DND-41 (cell line): ENCODE results near the gene SCTR.
A peak's percentile ranks its signal among the peaks of the same experiment; 100 is the strongest.

Source experiments
- ATAC-seq: fragments of 200-7000 bp; cut with Tn5 transposase; 3 replicates; pipeline ENCODE4 v1.9.1; 2021; ENCODE audit warnings: low read depth; ENCODE audit not compliant: insufficient read depth
- DNase-seq: peaks from one replicate; pipeline ENCODE4 v3.0.0-alpha.2; 2020
- H2AFZ ChIP-seq: 2 replicates; pipeline ENCODE4 v1.6.0; 2012; ENCODE audit warnings: low read depth, low read length
- H3K27ac ChIP-seq: 2 replicates; pipeline ENCODE4 v1.5.1; 2012; ENCODE audit warnings: low read length, inconsistent platforms
- H3K27me3 ChIP-seq: fragments of 200-600 bp; sonication (generic); 2 replicates; pipeline ENCODE4 v1.6.0; 2012; ENCODE audit warnings: low read length, mild to moderate bottlenecking, inconsistent platforms; ENCODE audit not compliant: insufficient read depth, poor library complexity
- H3K36me3 ChIP-seq: 2 replicates; pipeline ENCODE4 v1.5.1; 2012; ENCODE audit warnings: low read length, inconsistent platforms; ENCODE audit not compliant: insufficient read depth
- H3K4me1 ChIP-seq: 2 replicates; pipeline ENCODE4 v1.5.1; 2012; ENCODE audit warnings: mild to moderate bottlenecking, low read length; ENCODE audit not compliant: insufficient read depth
- H3K4me2 ChIP-seq: 2 replicates; pipeline ENCODE4 v1.6.0; 2012; ENCODE audit warnings: mild to moderate bottlenecking, moderate library complexity, low read length, inconsistent platforms; ENCODE audit not compliant: insufficient read depth
- H3K4me3 ChIP-seq, 2 experiments: fragments of 200-600 bp in 1 of 2; shearing (Covaris generic) in 1 of 2; 2 replicates each; pipeline ENCODE4 v1.5.1; 2012 to 2016; ENCODE audit warnings: inconsistent platforms in 2 of 2, low read length in 2 of 2, mild to moderate bottlenecking in 2 of 2, low read depth in 1 of 2, moderate library complexity in 1 of 2
- H3K79me2 ChIP-seq: 2 replicates; pipeline ENCODE4 v1.6.0; 2012; ENCODE audit warnings: low read length, inconsistent platforms; ENCODE audit not compliant: insufficient read depth
- H3K9ac ChIP-seq: 2 replicates; pipeline ENCODE4 v1.6.0; 2012; ENCODE audit warnings: low read depth, mild to moderate bottlenecking, inconsistent platforms, low read length, moderate library complexity
- H3K9me3 ChIP-seq: 2 replicates; pipeline ENCODE4 v1.5.1; 2012; ENCODE audit warnings: low read length, moderate library complexity, mild to moderate bottlenecking, inconsistent platforms; ENCODE audit not compliant: insufficient read depth, severe bottlenecking
- H4K20me1 ChIP-seq: 2 replicates; pipeline ENCODE4 v1.6.0; 2012; ENCODE audit warnings: low read length; ENCODE audit not compliant: insufficient read depth
- EZH2 ChIP-seq: IDR thresholded peaks from 3 replicates; pipeline ENCODE4 v1.6.1; 2012; ENCODE audit warnings: borderline replicate concordance, low read depth, mild to moderate bottlenecking, moderate library complexity, low read length, inconsistent platforms; ENCODE audit not compliant: severe bottlenecking
- TF ChIP-seq, protein P1 (sequence below): IDR thresholded peaks from 2 replicates; pipeline ENCODE4 v1.5.1; 2012; ENCODE audit warnings: borderline replicate concordance, low read length, moderate library complexity, mild to moderate bottlenecking; ENCODE audit not compliant: poor library complexity, severe bottlenecking; ENCODE audit errors: extremely low read depth

Gene SCTR

GRCh38 chr2:119478978-119479295, 45.3 kb downstream of the SCTR start:
- DNase-seq, result no peak
- Histone ChIP-seq H3K9ac (no peak overlapping the region), H3K4me2 (no peak overlapping the region), H3K4me1 (no peaks in the 10 kb centered on the region), H3K79me2 (no peaks in the 10 kb centered on the region), H3K9me3 (no peaks in the 10 kb centered on the region), H2AFZ (no peak overlapping the region), H3K27me3 (no peaks in the 10 kb centered on the region), H3K36me3 (no peaks in the 10 kb centered on the region), H3K27ac (no peak overlapping the region), H4K20me1 (no peaks in the 10 kb centered on the region), H3K4me3 (no peak overlapping the region)
- TF ChIP-seq, protein P1, sequence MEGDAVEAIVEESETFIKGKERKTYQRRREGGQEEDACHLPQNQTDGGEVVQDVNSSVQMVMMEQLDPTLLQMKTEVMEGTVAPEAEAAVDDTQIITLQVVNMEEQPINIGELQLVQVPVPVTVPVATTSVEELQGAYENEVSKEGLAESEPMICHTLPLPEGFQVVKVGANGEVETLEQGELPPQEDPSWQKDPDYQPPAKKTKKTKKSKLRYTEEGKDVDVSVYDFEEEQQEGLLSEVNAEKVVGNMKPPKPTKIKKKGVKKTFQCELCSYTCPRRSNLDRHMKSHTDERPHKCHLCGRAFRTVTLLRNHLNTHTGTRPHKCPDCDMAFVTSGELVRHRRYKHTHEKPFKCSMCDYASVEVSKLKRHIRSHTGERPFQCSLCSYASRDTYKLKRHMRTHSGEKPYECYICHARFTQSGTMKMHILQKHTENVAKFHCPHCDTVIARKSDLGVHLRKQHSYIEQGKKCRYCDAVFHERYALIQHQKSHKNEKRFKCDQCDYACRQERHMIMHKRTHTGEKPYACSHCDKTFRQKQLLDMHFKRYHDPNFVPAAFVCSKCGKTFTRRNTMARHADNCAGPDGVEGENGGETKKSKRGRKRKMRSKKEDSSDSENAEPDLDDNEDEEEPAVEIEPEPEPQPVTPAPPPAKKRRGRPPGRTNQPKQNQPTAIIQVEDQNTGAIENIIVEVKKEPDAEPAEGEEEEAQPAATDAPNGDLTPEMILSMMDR, result no peak
- no peak for TF ChIP-seq EZH2
- no peak for ATAC-seq

DNA sequence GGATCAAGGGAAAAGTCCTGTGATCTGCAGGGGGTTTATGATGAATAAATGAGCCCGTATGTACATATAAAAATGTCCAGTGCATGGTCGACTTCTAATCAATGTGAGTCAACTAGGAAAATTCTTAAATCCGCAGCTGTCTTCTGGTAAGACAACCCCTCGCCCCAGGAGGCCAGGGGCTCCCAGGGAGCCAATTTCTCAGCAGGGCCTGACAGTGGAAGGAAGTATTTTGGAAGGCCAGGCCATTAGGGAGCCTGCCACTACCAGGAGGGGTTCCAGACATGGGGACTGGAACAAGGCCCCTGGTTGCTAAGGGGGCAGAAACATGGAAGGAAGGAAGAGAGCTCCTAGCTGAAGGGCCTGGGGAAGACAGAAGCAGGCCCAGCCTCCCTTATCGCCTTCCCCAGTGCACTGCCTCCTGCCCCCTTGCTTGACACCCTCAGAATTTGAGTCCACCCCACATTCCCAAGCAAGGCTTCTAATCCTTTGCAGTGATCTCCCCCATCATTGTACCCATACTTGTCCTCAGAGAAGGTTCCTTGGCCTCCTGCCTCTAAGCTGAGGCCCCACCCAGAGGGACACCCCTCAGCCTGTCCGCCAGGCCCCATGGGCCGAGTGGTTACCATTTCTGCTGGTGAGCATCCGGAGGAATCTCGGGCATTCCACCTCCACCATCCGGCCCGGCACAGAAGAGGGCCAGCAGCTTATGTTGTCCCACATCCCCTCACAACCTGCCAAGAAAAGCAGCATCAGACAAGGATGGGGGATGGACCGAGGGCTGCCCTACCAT, 45.9 kb downstream of the SCTR start:
- no peaks in the 10 kb centered on the region for H3K9me3 ChIP-seq
- DNase-seq (no peak), ATAC-seq (no peak)
- H3K9ac ChIP-seq, result no peak overlapping the region
- no peaks in the 10 kb centered on the region; the same call in 1 of the 2 replicates for H4K20me1 ChIP-seq
- no peak overlapping the region for H3K4me3 ChIP-seq
- H2AFZ ChIP-seq, result no peak overlapping the region
- H3K79me2 ChIP-seq, result no peaks in the 10 kb centered on the region
- no peaks in the 10 kb centered on the region for H3K27me3 ChIP-seq
- no peak overlapping the region for H3K4me2 ChIP-seq
- H3K4me1 ChIP-seq, result no peaks in the 10 kb centered on the region
- TF ChIP-seq, protein P1, result no peak
- TF ChIP-seq EZH2, result no peak
- H3K27ac ChIP-seq, result no peak overlapping the region
- H3K36me3 ChIP-seq, result no peaks in the 10 kb centered on the region

GRCh38 chr2:119477113-119477505, 47.2 kb downstream of the SCTR start:
- DNase-seq, result no peak
- H3K79me2 ChIP-seq, result no peaks in the 10 kb centered on the region
- H2AFZ ChIP-seq, result no peak overlapping the region
- no peaks in the 10 kb centered on the region for H3K4me1 ChIP-seq
- H3K27ac ChIP-seq, result no peak overlapping the region
- no peak for TF ChIP-seq EZH2
- no peak overlapping the region for H3K4me3 ChIP-seq
- H3K27me3 ChIP-seq, result no peaks in the 10 kb centered on the region
- no peaks in the 10 kb centered on the region for H3K36me3 ChIP-seq
- ATAC-seq, result no peak
- no peaks in the 10 kb centered on the region for H3K9me3 ChIP-seq
- no peak overlapping the region for H3K4me2 ChIP-seq
- no peak overlapping the region for H3K9ac ChIP-seq
- no peaks in the 10 kb centered on the region; the same call in 1 of the 2 replicates for H4K20me1 ChIP-seq

DNA sequence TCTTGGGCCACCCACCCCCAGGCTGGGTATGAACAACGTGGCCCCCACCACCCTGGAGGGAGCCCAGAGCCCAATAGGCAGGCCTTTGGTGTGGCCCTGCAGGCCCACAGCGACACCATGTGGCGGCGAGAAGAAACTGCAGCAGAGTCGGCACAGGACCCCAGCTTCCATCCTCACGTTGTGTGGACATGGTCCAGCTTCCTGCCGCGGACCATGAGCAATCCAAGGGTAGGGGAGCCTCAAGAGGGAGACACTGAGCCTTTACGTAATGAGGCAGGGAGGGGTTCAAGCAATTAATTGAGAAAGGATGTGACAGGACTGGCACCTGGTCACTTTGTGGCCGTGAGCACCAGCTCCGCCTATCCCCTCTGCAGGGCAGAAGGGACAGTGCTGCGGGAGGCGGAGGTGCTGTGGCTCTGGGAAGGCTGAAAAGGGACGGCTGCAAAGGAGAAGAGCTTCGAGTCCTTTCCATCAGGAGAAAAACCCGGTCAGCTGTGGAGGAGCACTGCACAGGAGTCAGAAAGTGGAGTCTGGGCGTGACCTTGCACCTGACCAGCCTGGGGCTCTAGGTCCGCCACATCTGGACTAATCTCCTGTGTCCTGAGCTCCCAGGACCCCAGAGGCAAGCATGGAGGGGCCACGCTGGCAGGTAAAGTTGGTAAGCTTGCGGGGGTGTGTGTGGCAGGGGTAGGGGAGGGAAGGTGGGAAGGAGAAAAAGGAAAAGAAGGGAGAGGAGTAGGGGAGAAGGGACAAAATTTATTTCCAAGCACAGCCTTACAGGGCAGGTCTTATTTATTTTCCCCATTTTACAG, 47.8 kb downstream of the SCTR start:
- H3K4me3 ChIP-seq, result no peak overlapping the region
- H4K20me1 ChIP-seq, result no peaks in the 10 kb centered on the region; the same call in 1 of the 2 replicates
- no peaks in the 10 kb centered on the region for H3K79me2 ChIP-seq
- H3K4me2 ChIP-seq, result no peak overlapping the region
- no peaks in the 10 kb centered on the region for H3K36me3 ChIP-seq
- TF ChIP-seq, protein P1, result peak; percentile 98
- no peak for TF ChIP-seq EZH2
- no peaks in the 10 kb centered on the region for H3K9me3 ChIP-seq
- H3K9ac ChIP-seq, result no peak overlapping the region
- H3K4me1 ChIP-seq, result no peaks in the 10 kb centered on the region
- ATAC-seq (peak; percentile 89), DNase-seq (peak; percentile 40)
- H3K27ac ChIP-seq, result no peak overlapping the region
- no peaks in the 10 kb centered on the region for H3K27me3 ChIP-seq
- H2AFZ ChIP-seq, result no peak overlapping the region
